Progenitor cell of endocrine pancreas (in vitro differentiated cells): Measurements from ENCODE around the gene ULBP2. TPM values are rescaled to one million over a fixed set of nuclear protein-coding genes. Genes with fewer than 3 reads are reported as not detected.
"Not testable (repeated sequence)": the region's sequence is repeated elsewhere in the genome, so short reads cannot be mapped to it uniquely, and the experiment has no call there.

ENCODE experiments used
- DNase-seq: peaks from one replicate; pipeline ENCODE4 v3.0.0; 2021; ENCODE audit warnings: low spot score; ENCODE audit not compliant: unreplicated experiment
- H3K27ac Mint-ChIP-seq: 2 replicates; pipeline ENCODE4 v1.8.0; 2021; ENCODE audit warnings: mild to moderate bottlenecking, moderate library complexity, mixed read lengths
- H3K27me3 Mint-ChIP-seq: 2 replicates; pipeline ENCODE4 v1.8.0; 2021; ENCODE audit warnings: mixed read lengths
- H3K36me3 Mint-ChIP-seq: 2 replicates; pipeline ENCODE4 v1.8.0; 2022; ENCODE audit warnings: mixed read lengths; ENCODE audit not compliant: insufficient read depth
- H3K4me1 Mint-ChIP-seq: 2 replicates; pipeline ENCODE4 v1.8.0; 2021; ENCODE audit warnings: low read depth, mixed read lengths
- H3K4me3 Mint-ChIP-seq: 2 replicates; pipeline ENCODE4 v1.8.0; 2021; ENCODE audit warnings: low read depth, mild to moderate bottlenecking, moderate library complexity, mixed read lengths
- H3K9me3 Mint-ChIP-seq: 2 replicates; pipeline ENCODE4 v1.8.0; 2021; ENCODE audit warnings: low read depth, mixed read lengths
- total RNA-seq: library from RNA; stranded (reverse); gene quantifications from 2 replicates; pipeline ENCODE4 v1.2.1, GENCODE V29; 2021
- TF ChIP-seq, protein P1 (sequence below): fragments of 200-600 bp; sonication (generic); IDR thresholded peaks from one replicate; pipeline ENCODE4 v1.5.0; 2021; ENCODE audit warnings: antibody characterized with exemption, mild to moderate bottlenecking; ENCODE audit not compliant: unreplicated experiment

Gene ULBP2
- total RNA-seq, 1 donor from 2014 or later, result not detected

GRCh38 chr6:149919834-149920225 lies 22.0 kb upstream of the ULBP2 start:
- Mint-ChIP-seq H3K27ac (no peak overlapping the region), H3K4me3 (no peak overlapping the region), H3K36me3 (no peaks in the 10 kb centered on the region), H3K27me3 (peaks cover 87% of the 10 kb centered on the region), H3K9me3 (no peaks in the 10 kb centered on the region), H3K4me1 (peaks cover 6% of the 10 kb centered on the region)
- TF ChIP-seq, protein P1, sequence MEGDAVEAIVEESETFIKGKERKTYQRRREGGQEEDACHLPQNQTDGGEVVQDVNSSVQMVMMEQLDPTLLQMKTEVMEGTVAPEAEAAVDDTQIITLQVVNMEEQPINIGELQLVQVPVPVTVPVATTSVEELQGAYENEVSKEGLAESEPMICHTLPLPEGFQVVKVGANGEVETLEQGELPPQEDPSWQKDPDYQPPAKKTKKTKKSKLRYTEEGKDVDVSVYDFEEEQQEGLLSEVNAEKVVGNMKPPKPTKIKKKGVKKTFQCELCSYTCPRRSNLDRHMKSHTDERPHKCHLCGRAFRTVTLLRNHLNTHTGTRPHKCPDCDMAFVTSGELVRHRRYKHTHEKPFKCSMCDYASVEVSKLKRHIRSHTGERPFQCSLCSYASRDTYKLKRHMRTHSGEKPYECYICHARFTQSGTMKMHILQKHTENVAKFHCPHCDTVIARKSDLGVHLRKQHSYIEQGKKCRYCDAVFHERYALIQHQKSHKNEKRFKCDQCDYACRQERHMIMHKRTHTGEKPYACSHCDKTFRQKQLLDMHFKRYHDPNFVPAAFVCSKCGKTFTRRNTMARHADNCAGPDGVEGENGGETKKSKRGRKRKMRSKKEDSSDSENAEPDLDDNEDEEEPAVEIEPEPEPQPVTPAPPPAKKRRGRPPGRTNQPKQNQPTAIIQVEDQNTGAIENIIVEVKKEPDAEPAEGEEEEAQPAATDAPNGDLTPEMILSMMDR, result no peak
- DNase-seq, result no peak

DNA sequence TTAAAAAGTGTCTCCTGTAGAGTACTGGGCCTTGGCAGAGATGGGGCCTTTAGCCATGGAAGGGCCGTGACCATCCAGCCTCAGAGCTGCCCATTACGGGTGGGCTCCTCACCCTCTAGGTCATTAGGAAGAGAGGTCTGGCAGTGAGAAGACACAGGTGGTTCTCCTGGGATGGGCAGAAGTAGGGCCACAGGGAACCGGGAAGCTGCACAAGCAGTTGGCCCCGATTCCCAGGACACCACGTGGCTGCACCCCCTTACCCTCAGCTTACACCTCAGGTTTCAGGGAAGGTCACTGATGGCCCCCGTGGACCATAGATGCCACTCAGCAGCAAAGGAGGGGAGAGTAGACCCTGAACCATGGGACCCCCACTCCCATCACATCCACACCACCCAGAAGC lies 20.5 kb upstream of the ULBP2 start:
- Mint-ChIP-seq H3K36me3 (no peaks in the 10 kb centered on the region), H3K9me3 (no peaks in the 10 kb centered on the region), H3K27me3 (peaks cover 95% of the 10 kb centered on the region), H3K4me3 (no peak overlapping the region), H3K27ac (no peak overlapping the region), H3K4me1 (peaks cover 7% of the 10 kb centered on the region)
- DNase-seq, result no peak
- TF ChIP-seq, protein P1, result no peak

DNA sequence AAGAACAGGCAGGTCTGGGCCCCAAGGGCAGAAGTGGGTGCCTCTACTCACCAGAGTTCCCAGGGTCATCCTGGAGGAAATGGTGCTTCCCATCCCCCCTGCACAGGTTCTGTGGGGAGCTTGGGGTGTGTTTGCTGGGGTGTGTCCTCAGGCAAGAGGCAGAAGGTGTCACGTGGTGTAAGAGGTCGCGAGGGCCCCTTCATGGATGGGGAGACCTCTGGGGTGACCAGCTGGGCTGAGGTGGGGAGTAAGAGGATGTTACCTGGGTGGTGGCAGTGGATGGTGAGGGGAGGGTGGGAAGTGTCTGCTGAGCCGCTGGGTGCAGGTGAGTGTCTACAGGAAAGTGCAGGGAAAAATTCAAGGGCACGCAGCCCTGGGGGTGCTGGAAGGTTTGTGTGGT lies 19.7 kb upstream of the ULBP2 start:
- not testable (repeated sequence) for H3K9me3 Mint-ChIP-seq, H3K36me3 Mint-ChIP-seq, H3K27ac Mint-ChIP-seq, H3K4me1 Mint-ChIP-seq, DNase-seq
- H3K4me3 Mint-ChIP-seq, result peak overlapping the region; percentile 68
- peaks cover 89% of the 10 kb centered on the region for H3K27me3 Mint-ChIP-seq

- H3K4me3 Mint-ChIP-seq, result peak within 1 kb of the TSS; percentile 68
- peak within 1 kb of the TSS; percentile 85 for H3K27ac Mint-ChIP-seq
These were observed 19.0 kb upstream of the ULBP2 start, which contains the start of gene RAET1G for GRCh38 chr6:149922642-149923326. TSS of gene RAET1G (minus strand) at chr6:149923121. CDS start at chr6:149923010, 111 bp downstream.

GRCh38 chr6:149923327-149923986 lies 18.4 kb upstream of the ULBP2 start:
- Mint-ChIP-seq H3K27ac (peak overlapping the region; percentile 85), H3K36me3 (no peaks in the 10 kb centered on the region), H3K27me3 (peaks cover 90% of the 10 kb centered on the region), H3K4me3 (peak overlapping the region; percentile 68), H3K9me3 (no peaks in the 10 kb centered on the region), H3K4me1 (peaks cover 7% of the 10 kb centered on the region)
- no peak for DNase-seq
- TF ChIP-seq, protein P1, result no peak

More at GRCh38 chr6:149922642-149923326, 19.0 kb upstream of the ULBP2 start, which contains the start of gene RAET1G:
- H3K27me3 Mint-ChIP-seq, result peaks cover 90% of the 10 kb centered on the region
- TF ChIP-seq, protein P1, result no peak
- DNase-seq, result peak; percentile 60
- H3K36me3 Mint-ChIP-seq, result no peaks in the 10 kb centered on the region
- H3K9me3 Mint-ChIP-seq, result no peaks in the 10 kb centered on the region
- peaks cover 7% of the 10 kb centered on the region for H3K4me1 Mint-ChIP-seq
